ENCODE data around the gene LUC7L2.
"Not testable (repeated sequence)": the region's sequence is repeated elsewhere in the genome, so short reads cannot be mapped to it uniquely, and the experiment has no call there.

The LUC7L2 gene

DNA sequence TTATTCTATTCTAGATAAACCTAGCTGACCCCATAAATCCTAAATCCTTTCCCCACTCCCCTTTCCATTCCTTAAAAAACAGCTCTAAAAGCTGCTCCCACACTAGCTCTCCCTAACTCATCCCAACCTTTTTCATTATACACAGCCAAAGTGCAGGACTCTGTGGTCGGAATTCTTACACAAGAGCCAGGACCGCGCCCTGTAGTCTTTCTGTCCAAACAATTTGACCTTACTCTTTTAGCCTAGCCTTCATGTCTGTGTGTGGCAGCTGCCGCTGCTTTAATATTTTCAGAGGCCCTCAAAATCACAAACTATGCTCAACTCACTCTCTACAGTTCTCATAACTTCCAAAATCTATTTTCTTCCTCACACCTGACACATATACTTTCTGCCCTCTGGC is 104.8 kb downstream of the LUC7L2 start:
- not testable (repeated sequence) for DNase-seq (ENCODE audit: low read depth in 1 of 2, low spot score in 1 of 2); H3K27me3 ChIP-seq (ENCODE audit: insufficient read depth, poor library complexity, severe bottlenecking); H3K27ac ChIP-seq (replicated peaks); H3K4me3 ChIP-seq (replicated peaks; ENCODE audit: insufficient read depth, low read length)

DNA sequence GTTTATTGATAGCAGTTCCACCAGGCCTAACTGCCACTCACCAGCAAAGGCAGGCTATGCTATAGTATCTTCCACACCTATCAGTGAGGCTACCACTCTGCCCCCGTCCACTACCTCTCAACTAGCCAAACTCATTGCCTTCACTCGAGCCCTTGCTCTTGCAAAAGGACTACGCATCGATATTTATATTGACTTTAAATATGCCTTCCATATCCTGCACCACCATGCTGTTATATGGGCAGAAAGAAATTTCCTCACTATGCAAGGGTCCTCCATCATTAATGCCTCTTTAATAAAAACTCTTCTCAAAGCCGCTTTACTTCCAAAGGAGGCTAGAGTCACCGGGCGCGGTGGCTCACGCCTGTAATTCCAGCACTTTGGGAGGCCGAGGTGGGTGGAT is 105.4 kb downstream of the LUC7L2 start:
- not testable (repeated sequence) for H3K4me3 ChIP-seq (replicated peaks; ENCODE audit: insufficient read depth, low read length); H3K27me3 ChIP-seq (ENCODE audit: insufficient read depth, poor library complexity, severe bottlenecking); H3K27ac ChIP-seq (replicated peaks); DNase-seq (ENCODE audit: low read depth in 1 of 2, low spot score in 1 of 2)

DNA sequence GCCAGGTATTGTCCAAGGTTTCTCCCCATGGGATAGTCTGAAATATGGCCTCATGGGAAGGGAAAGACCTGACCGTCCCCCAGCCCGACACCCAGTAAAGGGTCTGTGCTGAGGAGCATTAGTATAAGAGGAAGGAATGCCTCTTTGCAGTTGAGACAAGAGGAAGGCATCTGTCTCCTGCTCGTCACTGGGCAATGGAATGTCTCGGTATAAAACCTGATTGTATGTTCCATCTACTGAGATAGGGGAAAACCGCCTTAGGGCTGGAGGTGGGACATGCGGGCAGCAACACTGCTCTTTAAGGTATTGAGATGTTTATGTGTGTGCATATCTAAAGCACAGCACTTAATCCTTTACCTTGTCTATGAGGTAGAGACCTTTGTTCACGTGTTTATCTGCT is 108.0 kb downstream of the LUC7L2 start:
- not testable (repeated sequence) for DNase-seq (ENCODE audit: low read depth in 1 of 2, low spot score in 1 of 2); H3K4me3 ChIP-seq (replicated peaks; ENCODE audit: insufficient read depth, low read length); H3K27ac ChIP-seq (replicated peaks); H3K27me3 ChIP-seq (ENCODE audit: insufficient read depth, poor library complexity, severe bottlenecking)

DNA sequence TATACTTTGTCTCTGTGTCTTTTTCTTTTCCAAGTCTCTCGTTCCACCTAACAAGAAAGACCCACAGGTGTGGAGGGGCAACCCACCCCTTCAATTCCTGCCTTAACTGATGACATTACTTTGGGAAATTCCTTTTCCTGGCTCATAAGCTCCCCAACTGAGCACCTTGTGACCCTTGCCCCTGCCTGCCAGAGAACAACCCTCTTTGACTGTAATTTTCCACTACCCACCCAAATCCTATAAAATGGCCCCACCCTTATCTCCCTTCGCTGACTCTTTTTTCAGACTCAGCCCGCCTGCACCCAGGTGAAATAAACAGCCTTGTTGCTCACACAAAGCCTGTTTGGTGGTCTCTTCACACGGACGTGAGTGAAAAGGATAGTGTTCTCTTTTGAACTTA is 108.6 kb downstream of the LUC7L2 start:
- not testable (repeated sequence) for H3K4me3 ChIP-seq (replicated peaks; ENCODE audit: insufficient read depth, low read length); DNase-seq (ENCODE audit: low read depth in 1 of 2, low spot score in 1 of 2); H3K27me3 ChIP-seq (ENCODE audit: insufficient read depth, poor library complexity, severe bottlenecking); H3K27ac ChIP-seq (replicated peaks)

DNA sequence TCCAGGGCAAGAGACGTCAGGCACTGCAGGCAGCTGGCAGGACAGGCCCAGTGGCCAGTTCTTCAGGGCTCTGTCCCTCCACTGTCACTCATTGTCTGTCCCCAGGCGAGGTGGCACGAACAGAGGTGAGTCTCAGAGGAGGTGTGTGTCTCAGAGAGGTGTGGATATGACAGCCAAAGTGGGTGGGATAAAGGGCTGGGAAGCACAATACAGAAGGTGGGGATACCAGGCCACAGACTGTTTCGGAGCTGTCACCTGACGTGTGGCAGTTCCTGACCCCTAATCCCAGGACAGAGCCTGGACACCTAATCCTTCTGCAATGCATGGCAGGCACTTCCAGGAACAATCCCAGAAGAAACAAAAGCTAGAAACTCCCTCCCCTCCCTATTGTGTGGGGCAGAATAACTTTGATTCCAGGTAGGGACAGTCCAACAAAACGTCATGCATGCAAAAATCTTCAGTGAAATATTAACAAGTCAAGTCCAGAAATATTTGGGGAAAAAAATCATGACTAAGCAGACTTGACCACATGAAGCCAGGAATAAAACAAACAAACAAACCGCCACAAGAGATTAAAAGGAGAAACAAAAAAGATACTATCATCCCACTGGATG is 112.2 kb downstream of the LUC7L2 start:
- Histone ChIP-seq H3K4me3 (replicated peaks; ENCODE audit: insufficient read depth, low read length) (no peak overlapping the region), H3K27me3 (ENCODE audit: insufficient read depth, poor library complexity, severe bottlenecking) (no peaks in the 10 kb centered on the region), H3K27ac (replicated peaks) (no peak overlapping the region)
- DNase-seq (ENCODE audit: low read depth in 1 of 2, low spot score in 1 of 2): no peak
- TF ChIP-seq POLR2AphosphoS5 (IDR thresholded peaks at IDR 0.05; ENCODE audit: low read depth): no peak
- TF ChIP-seq GABPA (IDR thresholded peaks at IDR 0.05; ENCODE audit: low read depth): no peak
- TF ChIP-seq, protein P1, sequence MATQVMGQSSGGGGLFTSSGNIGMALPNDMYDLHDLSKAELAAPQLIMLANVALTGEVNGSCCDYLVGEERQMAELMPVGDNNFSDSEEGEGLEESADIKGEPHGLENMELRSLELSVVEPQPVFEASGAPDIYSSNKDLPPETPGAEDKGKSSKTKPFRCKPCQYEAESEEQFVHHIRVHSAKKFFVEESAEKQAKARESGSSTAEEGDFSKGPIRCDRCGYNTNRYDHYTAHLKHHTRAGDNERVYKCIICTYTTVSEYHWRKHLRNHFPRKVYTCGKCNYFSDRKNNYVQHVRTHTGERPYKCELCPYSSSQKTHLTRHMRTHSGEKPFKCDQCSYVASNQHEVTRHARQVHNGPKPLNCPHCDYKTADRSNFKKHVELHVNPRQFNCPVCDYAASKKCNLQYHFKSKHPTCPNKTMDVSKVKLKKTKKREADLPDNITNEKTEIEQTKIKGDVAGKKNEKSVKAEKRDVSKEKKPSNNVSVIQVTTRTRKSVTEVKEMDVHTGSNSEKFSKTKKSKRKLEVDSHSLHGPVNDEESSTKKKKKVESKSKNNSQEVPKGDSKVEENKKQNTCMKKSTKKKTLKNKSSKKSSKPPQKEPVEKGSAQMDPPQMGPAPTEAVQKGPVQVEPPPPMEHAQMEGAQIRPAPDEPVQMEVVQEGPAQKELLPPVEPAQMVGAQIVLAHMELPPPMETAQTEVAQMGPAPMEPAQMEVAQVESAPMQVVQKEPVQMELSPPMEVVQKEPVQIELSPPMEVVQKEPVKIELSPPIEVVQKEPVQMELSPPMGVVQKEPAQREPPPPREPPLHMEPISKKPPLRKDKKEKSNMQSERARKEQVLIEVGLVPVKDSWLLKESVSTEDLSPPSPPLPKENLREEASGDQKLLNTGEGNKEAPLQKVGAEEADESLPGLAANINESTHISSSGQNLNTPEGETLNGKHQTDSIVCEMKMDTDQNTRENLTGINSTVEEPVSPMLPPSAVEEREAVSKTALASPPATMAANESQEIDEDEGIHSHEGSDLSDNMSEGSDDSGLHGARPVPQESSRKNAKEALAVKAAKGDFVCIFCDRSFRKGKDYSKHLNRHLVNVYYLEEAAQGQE (IDR thresholded peaks at IDR 0.05; ENCODE audit: insufficient replicate concordance, low read depth): no peak
- no peak for TF ChIP-seq SPI1 (IDR thresholded peaks at IDR 0.05; ENCODE audit: borderline replicate concordance, low read depth)
